DND-41 (cell line): ENCODE measurements around the gene LPIN1.

Source experiments
- EZH2 ChIP-seq: IDR thresholded peaks from 3 replicates; pipeline ENCODE4 v1.6.1; 2012; ENCODE audit warnings: borderline replicate concordance, low read depth, mild to moderate bottlenecking, moderate library complexity, low read length, inconsistent platforms; ENCODE audit not compliant: severe bottlenecking
- TF ChIP-seq, protein P1 (sequence below): IDR thresholded peaks from 2 replicates; pipeline ENCODE4 v1.5.1; 2012; ENCODE audit warnings: borderline replicate concordance, low read length, moderate library complexity, mild to moderate bottlenecking; ENCODE audit not compliant: poor library complexity, severe bottlenecking; ENCODE audit errors: extremely low read depth

DNA sequence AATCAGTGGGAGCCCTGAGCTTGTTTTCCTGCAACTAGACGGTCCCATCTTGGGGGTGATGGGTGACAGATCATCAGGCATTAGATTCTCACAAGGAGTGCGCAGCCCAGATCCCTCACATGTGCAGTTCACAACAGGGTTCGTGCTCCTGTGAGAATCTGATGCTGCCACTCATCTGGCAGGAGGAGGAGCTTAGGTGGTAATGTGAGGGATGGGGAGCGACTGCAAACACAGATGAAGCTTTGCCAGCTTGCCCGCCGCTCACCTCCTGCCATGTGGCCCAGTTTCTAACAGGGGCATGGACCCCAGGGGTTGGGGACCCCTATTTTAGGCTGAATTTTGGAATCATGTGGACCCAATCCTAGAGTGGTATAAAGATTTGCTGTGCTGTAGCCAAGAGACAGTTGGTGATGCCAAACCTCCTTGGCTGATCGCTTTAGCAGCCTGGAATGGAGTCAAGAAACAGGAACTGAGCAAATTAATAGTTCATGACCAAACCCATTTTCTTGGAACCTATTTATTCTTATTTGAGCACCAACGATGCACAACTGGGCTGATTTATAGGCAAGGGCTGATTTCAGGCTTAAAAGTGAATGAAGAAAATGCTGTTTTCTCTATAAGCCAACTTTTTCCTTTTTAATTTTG, 25.7 kb downstream of the LPIN1 start:
- TF ChIP-seq, protein P1, sequence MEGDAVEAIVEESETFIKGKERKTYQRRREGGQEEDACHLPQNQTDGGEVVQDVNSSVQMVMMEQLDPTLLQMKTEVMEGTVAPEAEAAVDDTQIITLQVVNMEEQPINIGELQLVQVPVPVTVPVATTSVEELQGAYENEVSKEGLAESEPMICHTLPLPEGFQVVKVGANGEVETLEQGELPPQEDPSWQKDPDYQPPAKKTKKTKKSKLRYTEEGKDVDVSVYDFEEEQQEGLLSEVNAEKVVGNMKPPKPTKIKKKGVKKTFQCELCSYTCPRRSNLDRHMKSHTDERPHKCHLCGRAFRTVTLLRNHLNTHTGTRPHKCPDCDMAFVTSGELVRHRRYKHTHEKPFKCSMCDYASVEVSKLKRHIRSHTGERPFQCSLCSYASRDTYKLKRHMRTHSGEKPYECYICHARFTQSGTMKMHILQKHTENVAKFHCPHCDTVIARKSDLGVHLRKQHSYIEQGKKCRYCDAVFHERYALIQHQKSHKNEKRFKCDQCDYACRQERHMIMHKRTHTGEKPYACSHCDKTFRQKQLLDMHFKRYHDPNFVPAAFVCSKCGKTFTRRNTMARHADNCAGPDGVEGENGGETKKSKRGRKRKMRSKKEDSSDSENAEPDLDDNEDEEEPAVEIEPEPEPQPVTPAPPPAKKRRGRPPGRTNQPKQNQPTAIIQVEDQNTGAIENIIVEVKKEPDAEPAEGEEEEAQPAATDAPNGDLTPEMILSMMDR, result no peak
- TF ChIP-seq EZH2, result no peak
